HG03135 (cell line): ENCODE results near the gene ETV1.

Source experiments
- ATAC-seq: cut with Tn5 transposase; IDR thresholded peaks from one replicate; pipeline ENCODE4 v1.9.1; 2021; ENCODE audit warnings: mild to moderate bottlenecking, moderate library complexity; ENCODE audit not compliant: unreplicated experiment

The ETV1 gene

DNA sequence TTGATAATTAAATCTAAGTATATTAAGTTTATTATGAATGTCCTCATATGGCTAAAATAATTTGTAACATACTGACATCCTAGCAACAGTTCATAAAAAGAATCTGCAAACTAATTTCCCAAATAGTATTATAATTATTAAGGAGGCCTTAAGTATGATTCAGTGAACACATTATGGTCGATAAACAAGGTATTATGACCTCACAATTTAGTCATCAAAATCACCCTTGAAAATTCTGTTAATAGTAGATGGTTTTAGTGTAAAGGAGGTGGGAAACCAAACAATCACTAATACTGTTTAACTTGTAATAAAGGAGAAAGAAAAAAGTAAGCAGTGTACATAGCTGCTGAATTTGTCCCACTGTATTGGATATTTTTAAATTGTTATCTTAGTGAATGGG is 2.1 kb downstream of the ETV1 start:
- no peak for ATAC-seq

DNA sequence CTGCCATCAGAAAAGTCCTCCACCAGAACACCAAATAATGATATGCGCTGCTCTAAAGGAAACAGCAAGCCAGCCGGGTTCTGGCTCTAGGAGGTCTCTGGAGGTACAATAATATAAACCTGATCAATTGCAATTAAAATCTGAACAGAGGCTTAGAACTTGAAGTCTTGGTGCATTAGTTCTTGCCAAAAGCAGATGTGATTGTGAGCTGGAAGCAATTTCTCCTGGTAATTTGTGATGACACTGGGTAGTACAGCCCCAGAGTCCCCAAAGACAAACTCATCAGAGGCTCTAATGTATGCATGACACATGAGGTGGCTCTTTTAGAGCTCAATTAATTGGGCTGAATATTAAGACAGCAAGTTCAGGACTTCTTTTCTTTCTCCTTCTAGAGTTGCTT is 3.3 kb downstream of the ETV1 start:
- ATAC-seq, result no peak

DNA sequence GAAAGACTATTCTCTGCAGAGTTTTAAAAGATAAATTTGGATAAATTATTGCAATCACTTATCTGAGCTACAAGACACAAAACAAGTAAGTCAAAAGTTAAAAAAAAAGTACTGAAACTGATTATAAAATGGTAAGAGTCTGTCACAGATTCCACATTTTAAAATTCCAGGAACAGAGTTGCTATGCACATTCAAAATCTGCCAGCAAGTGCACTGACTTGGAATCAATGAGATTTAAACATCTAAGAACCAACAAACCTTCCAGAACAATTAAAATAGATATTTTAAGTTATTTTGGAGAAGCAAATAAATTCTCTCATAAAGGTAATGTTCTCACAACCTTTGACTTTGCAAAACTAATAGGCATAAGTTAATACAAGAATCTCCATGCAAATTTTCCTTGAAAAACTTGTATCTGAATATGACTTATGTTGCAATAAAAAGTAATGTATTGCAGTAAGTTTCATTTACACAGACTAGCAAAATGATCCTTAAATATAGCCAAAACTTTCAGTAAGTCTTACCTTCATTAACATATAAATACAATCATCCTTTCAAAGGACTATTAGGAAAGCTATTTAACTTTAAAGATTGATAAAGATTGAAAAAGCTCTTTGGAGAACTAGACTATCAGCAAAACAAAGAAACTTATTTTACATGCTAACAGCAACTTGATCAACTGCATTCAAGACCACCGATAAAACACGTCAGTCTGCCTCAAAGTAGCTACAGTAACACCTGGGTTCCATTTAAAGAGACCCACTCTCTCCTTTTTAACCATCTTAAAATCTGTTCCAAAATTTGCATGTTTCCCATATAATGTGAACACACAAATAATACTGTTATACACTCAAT is 4.4 kb downstream of the ETV1 start:
- ATAC-seq, result no peak

DNA sequence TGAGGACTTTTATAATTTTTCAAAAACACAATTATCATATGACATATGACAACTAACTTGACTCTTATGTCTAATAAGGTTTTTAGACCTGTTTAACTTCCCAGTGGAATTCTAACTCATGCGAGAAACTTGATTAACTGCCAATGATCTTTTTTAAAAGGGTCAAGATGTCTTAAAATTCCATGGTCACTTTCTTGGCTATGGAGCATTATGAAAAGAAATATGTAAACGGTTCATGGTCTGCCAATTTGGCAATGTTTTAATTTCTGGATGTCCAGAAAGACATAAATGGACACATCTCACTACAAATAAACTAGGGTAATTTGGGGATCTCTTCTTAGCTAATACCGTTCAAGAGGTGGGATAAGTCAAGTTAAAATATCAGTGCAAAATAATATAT is 5.4 kb downstream of the ETV1 start:
- ATAC-seq, result no peak

DNA sequence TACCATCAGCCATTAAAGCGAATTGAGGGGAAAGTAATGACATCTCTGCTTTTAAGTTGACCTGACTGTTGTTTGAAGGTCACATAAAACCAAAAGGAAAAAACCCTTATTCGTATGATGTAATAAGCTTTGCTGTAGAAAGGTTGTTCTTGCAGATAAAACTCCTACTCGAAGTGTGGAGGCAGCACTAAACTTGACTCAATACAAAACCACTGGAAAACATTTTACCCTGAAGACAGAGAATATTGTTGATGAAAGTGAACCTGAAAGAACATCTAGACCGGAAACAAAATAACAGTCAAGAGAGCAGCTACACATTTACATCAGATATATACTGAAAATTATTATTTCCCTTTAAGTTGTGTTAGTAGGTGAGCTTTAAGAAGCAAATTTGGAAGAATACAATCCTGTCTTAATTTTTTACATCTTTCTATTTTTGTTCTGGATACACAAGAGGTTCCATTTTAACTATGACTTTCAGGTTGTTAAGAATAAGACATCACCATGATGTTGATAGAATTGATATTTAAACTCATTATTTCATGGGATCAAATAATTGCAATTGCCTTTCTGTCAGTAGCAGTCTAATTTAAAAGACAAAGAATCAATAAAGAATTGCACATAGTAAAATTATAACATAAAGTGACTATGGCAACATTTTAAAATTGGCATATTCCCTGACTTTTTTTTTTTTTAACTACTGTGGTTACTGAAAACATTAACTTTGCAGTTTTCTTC is 6.4 kb downstream of the ETV1 start:
- ATAC-seq, result no peak

DNA sequence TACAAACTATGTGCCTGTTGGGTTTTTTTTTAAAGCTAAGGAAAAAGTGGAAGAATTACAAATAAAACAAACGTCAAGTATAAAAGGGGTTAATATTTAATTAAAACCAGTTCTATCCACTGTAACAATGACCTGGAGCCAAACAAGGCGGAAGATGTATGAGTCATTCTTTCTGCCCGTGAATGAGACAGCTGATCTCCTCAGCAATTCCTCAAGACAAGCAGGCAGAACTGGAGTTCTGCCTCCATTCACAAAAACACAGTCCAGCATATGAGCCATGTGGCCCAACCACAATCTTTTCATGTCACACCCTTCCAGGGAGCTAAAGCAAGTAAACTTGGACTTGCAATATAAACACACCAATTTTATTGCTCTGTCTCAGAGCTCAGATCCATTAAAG is 8.4 kb downstream of the ETV1 start:
- no peak for ATAC-seq

DNA sequence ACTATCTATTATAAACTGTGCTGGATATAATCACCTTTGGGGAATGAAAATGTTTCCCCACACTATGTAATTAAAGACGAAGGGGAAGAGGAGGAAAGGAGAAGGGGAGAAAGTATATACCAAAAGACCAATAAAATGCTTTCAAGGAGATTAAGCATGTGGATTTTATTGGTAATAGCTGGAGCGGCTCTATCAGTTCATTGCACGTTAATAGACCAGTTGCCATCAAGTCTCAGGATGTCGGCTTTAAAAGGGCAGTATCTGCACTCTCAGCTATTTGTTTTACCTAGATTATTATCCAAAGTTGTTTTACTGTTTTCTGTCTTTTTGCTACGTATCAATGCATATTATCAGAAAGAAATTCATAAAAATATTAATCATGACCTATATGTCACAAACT is 9.0 kb downstream of the ETV1 start:
- no peak for ATAC-seq

DNA sequence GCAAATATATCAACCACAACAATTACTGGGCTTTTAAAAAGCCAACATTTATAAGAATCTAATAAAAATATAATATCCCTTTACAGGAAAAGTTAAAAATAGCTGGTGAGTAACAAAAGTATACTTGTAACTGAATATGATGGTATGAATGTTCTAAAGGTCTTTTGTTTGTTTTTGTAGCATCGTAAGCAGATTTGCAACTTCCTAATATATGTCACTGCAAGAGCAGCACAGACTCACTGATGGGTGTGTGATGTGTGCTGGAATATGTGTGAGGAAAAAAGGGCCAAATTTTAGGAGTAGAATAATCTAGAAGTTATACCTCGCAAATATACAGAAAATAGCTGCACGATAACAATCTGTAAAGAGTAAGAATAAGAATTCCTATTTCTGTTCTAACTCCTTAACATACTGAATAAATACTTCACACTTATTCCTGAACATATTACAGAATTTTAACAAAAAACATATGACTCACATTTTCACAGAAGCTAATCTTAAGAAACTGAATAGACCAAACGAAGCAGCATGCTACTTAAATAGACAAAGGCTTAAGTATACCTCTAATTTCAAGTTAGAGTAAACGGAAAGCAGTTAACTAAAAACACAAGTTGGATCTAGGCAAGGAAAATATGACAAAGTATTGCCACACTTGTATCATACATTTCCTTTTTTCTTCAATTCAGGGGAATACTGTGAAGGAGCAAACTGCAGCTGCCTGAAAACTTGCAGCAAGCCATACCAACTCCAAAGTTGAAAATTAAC is 9.6 kb downstream of the ETV1 start:
- ATAC-seq, result no peak

DNA sequence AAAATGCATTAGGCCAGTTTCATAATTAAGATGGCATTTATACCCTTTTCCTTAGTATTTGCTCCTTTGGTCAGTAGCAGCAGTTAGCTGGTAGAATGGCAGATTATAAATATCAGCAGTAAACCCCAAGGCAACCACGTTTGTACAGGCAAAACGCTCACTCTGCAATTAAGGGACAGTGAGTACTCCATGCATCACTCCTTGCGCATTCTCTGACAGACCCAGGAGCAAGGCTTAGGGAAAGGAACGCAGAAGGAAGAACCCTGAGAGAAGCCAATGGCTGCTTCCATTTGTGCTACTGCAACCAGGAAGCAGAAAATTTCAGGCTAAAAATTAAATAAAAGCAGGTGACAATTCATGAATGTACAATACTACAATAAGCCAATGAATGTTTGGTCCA is 12.9 kb downstream of the ETV1 start:
- ATAC-seq, result no peak

DNA sequence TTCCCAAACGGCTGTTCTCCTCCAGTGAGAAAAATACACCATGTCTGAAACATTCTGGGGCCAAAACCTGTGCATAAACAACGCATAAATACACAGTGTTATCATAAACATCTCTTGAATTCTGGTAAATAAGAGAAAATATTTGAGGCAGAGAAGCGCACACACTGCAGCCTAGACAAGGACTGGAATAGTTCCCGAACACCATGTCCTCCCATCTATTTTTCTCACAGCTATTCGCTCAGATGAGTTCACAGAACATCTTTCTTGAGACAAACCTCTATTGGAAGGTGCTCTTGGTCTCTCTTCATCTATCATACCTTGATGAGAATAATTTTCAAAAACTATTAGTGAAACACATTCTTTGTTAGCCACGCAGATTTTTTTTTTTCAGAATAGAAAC is 24.4 kb downstream of the ETV1 start:
- no peak for ATAC-seq

DNA sequence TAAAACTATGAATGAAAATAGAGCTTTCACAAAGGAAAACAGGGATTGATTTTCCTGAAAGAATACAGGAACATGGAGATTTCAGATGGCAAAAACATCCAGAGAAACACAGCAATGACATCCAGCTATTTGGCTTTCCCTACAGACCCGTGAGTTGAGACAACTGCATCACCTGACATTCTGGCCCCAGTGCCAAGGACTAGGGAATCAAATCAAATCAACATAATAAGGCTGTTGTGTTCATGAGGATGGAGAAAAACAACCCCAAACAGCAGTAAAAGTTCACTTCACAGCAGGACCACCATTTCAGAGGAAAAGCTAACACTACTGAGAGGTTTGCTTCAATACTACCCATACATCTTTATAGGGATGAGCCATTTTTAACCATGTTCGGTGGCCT is 25.5 kb downstream of the ETV1 start:
- no peak for ATAC-seq

DNA sequence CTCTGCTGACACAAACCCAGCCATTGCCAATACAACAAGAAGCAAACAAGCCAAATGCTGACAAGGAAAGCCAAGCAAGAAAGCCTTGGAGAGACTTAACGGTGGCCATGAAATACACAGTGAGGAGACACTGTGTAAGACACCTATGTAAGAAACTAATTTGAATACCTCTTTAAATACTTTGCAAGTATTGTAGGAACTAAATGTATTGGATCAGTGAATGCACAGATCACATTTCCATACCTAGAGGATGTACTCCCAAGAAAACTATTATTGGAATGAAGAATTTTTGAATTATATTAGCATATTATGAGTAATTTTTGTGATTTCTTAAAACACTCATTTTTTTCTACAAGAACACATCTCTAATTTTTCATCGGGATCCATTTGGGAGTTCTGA is 34.0 kb downstream of the ETV1 start:
- no peak for ATAC-seq

DNA sequence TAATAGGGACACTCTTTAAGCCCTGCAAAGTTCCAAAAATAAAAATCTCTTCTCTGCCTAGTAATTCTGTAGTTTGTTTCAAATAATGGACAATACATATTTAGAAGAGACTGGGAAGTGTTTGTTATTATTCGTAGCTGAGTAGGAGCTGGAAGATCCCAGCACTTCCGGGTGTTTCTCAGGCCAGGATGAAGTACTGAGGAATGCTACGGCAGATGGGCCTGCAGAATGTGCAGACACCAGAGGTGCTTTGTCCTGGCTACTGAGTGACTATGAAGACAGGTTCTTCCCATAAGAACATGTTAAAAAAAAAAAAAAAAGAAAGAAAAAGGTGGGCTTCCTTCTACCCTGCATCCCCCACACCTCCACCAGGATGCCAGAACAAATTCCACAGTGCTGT is 36.1 kb downstream of the ETV1 start:
- ATAC-seq, result no peak

DNA sequence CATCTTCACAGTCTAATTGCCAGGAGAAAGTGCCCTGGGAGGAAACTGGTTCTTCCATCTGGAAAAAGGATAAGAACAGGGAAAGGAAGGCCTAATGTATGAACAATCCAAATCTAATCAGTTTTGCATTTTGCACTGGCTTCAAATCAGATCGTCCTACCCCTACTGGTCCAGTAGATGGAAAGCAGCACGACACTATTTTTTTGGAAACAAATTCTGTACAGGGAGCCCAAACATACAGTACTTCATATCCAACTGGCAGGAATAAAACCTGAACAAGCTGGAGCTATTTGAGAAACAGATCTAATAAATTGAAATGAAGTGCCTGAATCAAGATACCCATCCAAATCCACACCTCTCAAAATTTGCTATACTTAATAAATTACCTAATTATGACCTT is 36.5 kb downstream of the ETV1 start:
- ATAC-seq, result no peak

DNA sequence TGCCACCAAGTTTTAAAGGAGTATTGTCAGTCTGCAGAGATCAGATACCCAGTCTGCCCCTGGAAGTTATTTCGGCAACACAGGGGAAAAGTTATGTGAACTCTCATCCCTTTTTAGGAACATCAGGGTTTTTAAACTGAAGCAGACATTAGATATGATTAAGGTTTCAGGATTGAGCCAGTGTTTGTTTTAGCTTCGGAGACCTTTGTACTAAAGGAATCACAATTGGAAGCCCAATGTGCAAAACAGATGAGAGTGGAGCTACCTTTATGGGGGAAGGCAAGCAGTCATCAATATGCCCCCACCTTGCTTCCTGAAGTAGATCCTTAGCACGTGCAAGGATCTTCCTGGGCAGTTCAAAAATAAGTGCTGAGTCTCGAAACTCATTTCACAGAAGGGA is 39.5 kb downstream of the ETV1 start:
- no peak for ATAC-seq

DNA sequence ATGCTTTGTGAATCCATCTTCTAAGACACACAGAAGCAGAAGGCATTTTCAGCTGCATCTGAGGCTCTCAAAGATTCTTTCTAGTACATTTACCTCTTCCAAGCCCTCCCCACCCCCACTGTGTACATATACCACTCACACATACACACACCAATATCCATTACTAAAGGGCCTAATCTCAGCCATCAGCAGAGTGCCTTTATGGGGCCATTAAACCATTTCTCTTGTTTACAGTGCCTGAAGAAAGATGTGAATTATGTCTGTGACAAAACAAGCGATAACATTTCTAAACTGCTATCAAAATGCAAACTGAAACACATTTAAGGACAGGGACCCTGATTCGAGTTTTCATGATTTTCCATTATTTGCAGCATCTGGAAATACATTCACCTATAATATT is 40.0 kb downstream of the ETV1 start:
- no peak for ATAC-seq

DNA sequence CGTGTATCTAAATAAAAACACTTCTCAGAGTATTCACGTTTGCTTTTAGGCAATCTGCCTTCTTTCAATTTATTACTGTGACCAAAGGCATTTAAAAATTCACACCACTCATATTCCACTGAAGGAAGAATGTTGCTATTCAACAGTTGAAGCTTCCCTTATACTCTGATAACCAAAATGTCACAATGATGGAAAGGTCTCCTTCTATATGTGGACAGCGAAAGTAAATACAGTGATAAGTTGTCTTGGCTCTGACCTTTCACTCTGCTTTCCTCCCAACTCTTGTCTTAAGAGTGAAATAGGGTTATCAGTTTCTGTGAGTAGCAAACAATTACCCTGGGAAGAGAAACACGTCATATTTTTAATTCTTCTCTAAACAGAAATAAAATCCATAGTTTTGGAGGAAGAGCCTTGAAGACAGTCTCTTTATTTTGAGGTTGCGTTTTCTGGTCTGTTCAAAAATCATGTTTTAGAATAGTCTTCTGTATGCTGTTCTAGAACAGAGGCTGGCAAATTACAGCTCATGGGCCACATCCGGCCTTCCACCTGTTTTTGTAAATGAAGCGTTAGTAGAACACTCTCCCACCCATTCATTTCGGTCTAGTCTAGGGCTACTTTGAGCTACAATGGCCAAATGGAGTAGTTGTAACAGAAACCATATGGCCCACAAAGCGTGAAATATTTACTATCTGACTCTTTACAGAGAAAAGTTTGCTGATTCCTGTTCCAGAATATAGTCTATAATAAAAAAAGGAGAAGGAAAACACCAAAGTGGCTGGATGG is 41.3 kb downstream of the ETV1 start:
- no peak for ATAC-seq

DNA sequence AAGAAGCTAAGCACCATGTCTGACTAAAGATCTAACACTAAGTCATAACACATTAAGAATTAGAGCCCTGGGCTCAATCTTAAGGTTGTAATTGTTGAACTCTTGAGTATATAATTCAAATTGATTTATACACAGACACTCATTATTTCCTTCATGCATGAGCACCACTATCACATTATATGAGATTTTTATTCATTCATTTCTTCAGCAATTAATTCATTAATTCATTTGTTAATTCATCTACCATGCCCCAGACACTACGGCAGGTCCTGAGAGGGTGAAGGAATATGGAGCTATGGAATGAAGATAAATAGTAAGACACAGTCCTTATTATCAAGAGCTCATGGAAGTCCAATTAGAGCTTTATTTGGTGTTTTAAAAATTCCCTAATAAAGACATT is 41.9 kb downstream of the ETV1 start:
- no peak for ATAC-seq

DNA sequence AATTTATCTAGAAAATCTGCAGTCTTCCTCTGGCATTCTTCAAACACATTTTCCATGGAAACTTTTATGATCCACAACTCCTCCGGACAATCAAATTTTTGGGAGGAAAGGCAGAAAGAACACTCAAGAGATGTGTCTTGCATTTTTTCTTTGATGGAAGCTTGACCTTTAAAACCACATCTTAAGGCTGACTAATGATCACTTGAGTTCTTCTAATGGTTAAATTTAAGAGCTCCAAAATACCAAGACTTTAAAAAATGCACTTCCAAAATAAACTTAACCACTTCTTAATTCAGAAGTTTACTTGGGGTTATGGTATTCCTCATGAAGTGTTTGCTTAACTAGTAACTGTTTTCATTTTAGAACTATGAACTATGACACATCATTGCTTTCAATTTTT is 43.3 kb downstream of the ETV1 start:
- no peak for ATAC-seq

DNA sequence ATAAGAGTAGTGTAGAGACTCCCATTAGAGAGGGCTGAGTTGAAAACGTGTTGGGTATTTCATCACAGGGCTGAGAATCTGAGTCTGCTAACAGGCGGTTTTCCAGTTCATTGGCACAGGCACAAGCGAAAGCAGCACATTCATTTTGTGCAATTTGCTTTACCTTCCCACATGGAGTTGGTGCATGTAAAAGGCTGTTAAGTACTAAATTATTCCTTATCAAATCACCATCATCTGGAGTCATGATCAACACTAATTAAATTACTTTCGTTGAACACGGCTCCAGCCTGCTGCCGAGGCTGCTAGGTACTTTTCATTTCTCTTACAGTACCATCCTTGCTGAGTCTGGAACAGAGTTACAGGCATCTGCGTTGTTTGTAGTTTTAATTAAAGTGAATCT is 43.8 kb downstream of the ETV1 start:
- no peak for ATAC-seq

DNA sequence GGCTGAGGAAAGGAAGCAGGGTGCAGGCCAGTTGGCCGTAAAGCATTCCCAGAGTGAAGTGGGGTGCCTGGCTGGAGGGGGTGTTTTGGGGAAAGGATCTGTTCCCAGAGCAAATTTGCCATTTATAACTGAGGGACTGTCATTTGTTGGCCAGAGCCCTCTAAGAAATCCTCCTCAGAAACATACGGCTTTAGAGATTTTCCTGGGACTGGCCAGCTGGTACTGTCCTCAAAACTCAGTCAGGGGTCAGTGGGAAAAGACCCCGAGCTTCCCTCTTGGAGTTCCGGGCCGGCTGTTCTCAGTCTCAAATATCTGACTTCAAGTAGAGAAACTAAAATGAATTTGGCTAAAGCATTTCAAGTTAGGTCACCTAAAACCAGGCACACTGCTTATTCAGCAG is 55.9 kb downstream of the ETV1 start:
- ATAC-seq, result no peak
